H9 (cell line): ENCODE results near the gene WDR64. TPM values are rescaled to one million over a fixed set of nuclear protein-coding genes. Genes with fewer than 3 reads are reported as not detected.

Source experiments
- DNase-seq: peaks from one replicate; pipeline ENCODE4 v3.0.0-alpha.2; 2017
- H2AFZ ChIP-seq: one replicate; pipeline ENCODE4 v1.6.1; 2013; ENCODE audit warnings: mild to moderate bottlenecking, low read length, control low read depth, moderate library complexity
- H2AK5ac ChIP-seq: 2 replicates; pipeline ENCODE4 v1.6.1; 2013; ENCODE audit warnings: low read length, control low read depth, mixed read lengths; ENCODE audit not compliant: insufficient read length
- H2BK120ac ChIP-seq: one replicate; pipeline ENCODE4 v1.6.1; 2013; ENCODE audit warnings: low read depth, mild to moderate bottlenecking, low read length, control low read depth, inconsistent platforms; ENCODE audit not compliant: poor library complexity, severe bottlenecking
- H2BK12ac ChIP-seq: 2 replicates; pipeline ENCODE4 v1.6.1; 2013; ENCODE audit warnings: low read length, control low read depth, mixed read lengths, low read depth; ENCODE audit not compliant: insufficient read length
- H2BK15ac ChIP-seq: 2 replicates; pipeline ENCODE4 v1.6.1; 2013; ENCODE audit warnings: low read depth, low read length, control low read depth
- H2BK20ac ChIP-seq: one replicate; pipeline ENCODE4 v1.6.1; 2013; ENCODE audit warnings: low read depth, mild to moderate bottlenecking, low read length, control low read depth, inconsistent platforms; ENCODE audit not compliant: poor library complexity, severe bottlenecking
- H2BK5ac ChIP-seq: 2 replicates; pipeline ENCODE4 v1.6.1; 2013; ENCODE audit warnings: low read length, control low read depth, mixed read lengths; ENCODE audit not compliant: insufficient read length
- H3K14ac ChIP-seq: 2 replicates; pipeline ENCODE4 v1.6.1; 2013; ENCODE audit warnings: low read length, control low read depth; ENCODE audit not compliant: insufficient read depth
- H3K18ac ChIP-seq: 2 replicates; pipeline ENCODE4 v1.6.1; 2013; ENCODE audit warnings: low read depth, mild to moderate bottlenecking, mixed read lengths, low read length, control low read depth; ENCODE audit not compliant: insufficient read length
- H3K23ac ChIP-seq: 2 replicates; pipeline ENCODE4 v1.6.1; 2013; ENCODE audit warnings: low read length, control low read depth, mixed read lengths, low read depth; ENCODE audit not compliant: insufficient read length
- H3K23me2 ChIP-seq: 2 replicates; pipeline ENCODE4 v1.6.1; 2013; ENCODE audit warnings: low read depth, mild to moderate bottlenecking, mixed read lengths, low read length, control low read depth; ENCODE audit not compliant: insufficient read length, poor library complexity, severe bottlenecking
- H3K27ac ChIP-seq: 2 replicates; pipeline ENCODE4 v1.5.1; 2013; ENCODE audit warnings: low read length, control low read depth, mixed read lengths, low read depth; ENCODE audit not compliant: insufficient read length
- H3K27me3 ChIP-seq: 2 replicates; pipeline ENCODE4 v1.6.1; 2013; ENCODE audit warnings: low read length, control low read depth, inconsistent platforms; ENCODE audit not compliant: insufficient read depth
- H3K4ac ChIP-seq: 2 replicates; pipeline ENCODE4 v1.6.1; 2013; ENCODE audit warnings: low read depth, mild to moderate bottlenecking, control low read depth, inconsistent platforms, low read length, moderate library complexity
- H3K4me1 ChIP-seq: 2 replicates; pipeline ENCODE4 v1.6.1; 2013; ENCODE audit warnings: low read length, control low read depth, inconsistent platforms; ENCODE audit not compliant: insufficient read depth
- H3K4me2 ChIP-seq: 2 replicates; pipeline ENCODE4 v1.6.1; 2013; ENCODE audit warnings: low read length, control low read depth, mixed read lengths; ENCODE audit not compliant: insufficient read length, insufficient read depth
- H3K56ac ChIP-seq: 2 replicates; pipeline ENCODE4 v1.6.1; 2013; ENCODE audit warnings: low read depth, mild to moderate bottlenecking, mixed read lengths, low read length, control low read depth; ENCODE audit not compliant: insufficient read length
- H3K79me1 ChIP-seq: 2 replicates; pipeline ENCODE4 v1.6.1; 2013; ENCODE audit warnings: low read depth, mild to moderate bottlenecking, moderate library complexity, low read length, control low read depth, inconsistent platforms; ENCODE audit not compliant: insufficient read depth, poor library complexity, severe bottlenecking
- H3K79me2 ChIP-seq: 2 replicates; pipeline ENCODE4 v1.6.1; 2013; ENCODE audit warnings: low read length, control low read depth, inconsistent platforms; ENCODE audit not compliant: insufficient read depth
- H3K9ac ChIP-seq: 2 replicates; pipeline ENCODE4 v1.6.1; 2013; ENCODE audit warnings: low read length, control low read depth, mixed read lengths; ENCODE audit not compliant: insufficient read length; ENCODE audit errors: extremely low read depth
- H3K9me3 ChIP-seq: one replicate; pipeline ENCODE4 v1.6.1; 2013; ENCODE audit warnings: low read depth, low read length, inconsistent platforms; ENCODE audit not compliant: control insufficient read depth
- H3T11ph ChIP-seq: one replicate; pipeline ENCODE4 v1.6.1; 2013; ENCODE audit warnings: mild to moderate bottlenecking, low read length, control low read depth, inconsistent platforms
- H4K20me1 ChIP-seq: one replicate; pipeline ENCODE4 v1.6.1; 2013; ENCODE audit not compliant: control insufficient read depth, insufficient read length, insufficient read depth
- H4K5ac ChIP-seq: 2 replicates; pipeline ENCODE4 v1.6.1; 2013; ENCODE audit warnings: low read depth, mild to moderate bottlenecking, mixed read lengths, low read length, control low read depth; ENCODE audit not compliant: insufficient read length
- H4K8ac ChIP-seq: replicated peaks from 2 replicates; pipeline ENCODE4 v1.6.1; 2013; ENCODE audit warnings: low read length, control low read depth, mixed read lengths, low read depth; ENCODE audit not compliant: insufficient read length
- H4K91ac ChIP-seq: 2 replicates; pipeline ENCODE4 v1.6.1; 2013; ENCODE audit warnings: low read depth, mild to moderate bottlenecking, moderate library complexity, mixed read lengths, low read length, control low read depth; ENCODE audit not compliant: insufficient read length
- H3K27ac Mint-ChIP-seq, 3 experiments: 2 replicates in 2 of 3; 3 replicates in 1 of 3; pipeline ENCODE4 v1.8.0; 2020 to 2021; ENCODE audit warnings: mixed read lengths in 3 of 3, mild to moderate bottlenecking in 1 of 3, moderate library complexity in 1 of 3
- H3K27me3 Mint-ChIP-seq: 2 replicates; pipeline ENCODE4 v1.8.0; 2021; ENCODE audit warnings: low read depth, mild to moderate bottlenecking, moderate library complexity, mixed read lengths
- H3K36me3 Mint-ChIP-seq, 3 experiments: 2 replicates in 2 of 3; 3 replicates in 1 of 3; pipeline ENCODE4 v1.8.0; 2020 to 2021; ENCODE audit warnings: low read depth in 3 of 3, mixed read lengths in 3 of 3; ENCODE audit not compliant: insufficient read depth in 1 of 3
- H3K4me1 Mint-ChIP-seq, 2 experiments: 2 replicates each; pipeline ENCODE4 v1.8.0; 2020; ENCODE audit warnings: mixed read lengths in 2 of 2
- H3K4me3 Mint-ChIP-seq, 2 experiments: 2 replicates in 1 of 2; 3 replicates in 1 of 2; pipeline ENCODE4 v1.8.0; 2020 to 2021; ENCODE audit warnings: mild to moderate bottlenecking in 2 of 2, mixed read lengths in 2 of 2, moderate library complexity in 1 of 2
- H3K9me3 Mint-ChIP-seq, 2 experiments: 2 replicates in 1 of 2; 3 replicates in 1 of 2; pipeline ENCODE4 v1.8.0; 2020; ENCODE audit warnings: mild to moderate bottlenecking in 2 of 2, mixed read lengths in 2 of 2, moderate library complexity in 1 of 2
- CTCF ChIP-seq: fragments of 200-600 bp; sonication (generic); conservative IDR thresholded peaks from 3 replicates; pipeline ENCODE4 v1.8.0; 2021; ENCODE audit warnings: antibody characterized with exemption, mild to moderate bottlenecking
- WGBS: extraction: QIAGEN DNeasy Blood & Tissue Kit; methylation state at CpG from one replicate; pipeline ENCODE4 v1.1.7; 2013; ENCODE audit warnings: missing lambda C conversion rate, low lambda C conversion rate, mixed read lengths; ENCODE audit not compliant: insufficient read length; ENCODE audit errors: extremely low coverage; 5-methylcytosine and 5-hydroxymethylcytosine counted together
- total RNA-seq: library from RNA; stranded (reverse); gene quantifications from 2 replicates; pipeline ENCODE4 v1.2.1, GENCODE V29; 2021

WDR64 gene
- total RNA-seq, 1 experiment from 2014 or later: not detected

GRCh38 chr1:241841691-241842090, 189.6 kb downstream of the WDR64 start:
- Histone ChIP-seq H4K20me1 (no peaks in the 10 kb centered on the region), H3K14ac (no peak overlapping the region), H4K91ac (no peak overlapping the region), H2AK5ac (no peak overlapping the region), H3K27me3 (no peaks in the 10 kb centered on the region), H3K9me3 (no peaks in the 10 kb centered on the region), H2BK15ac (no peak overlapping the region), H3K4me1 (no peaks in the 10 kb centered on the region), H2BK20ac (no peak overlapping the region), H4K8ac (no peak overlapping the region), H3K79me1 (no peaks in the 10 kb centered on the region), H3K4me2 (no peak overlapping the region), H3K56ac (no peak overlapping the region), H2AFZ (no peak overlapping the region), H3K18ac (no peak overlapping the region), H4K5ac (no peak overlapping the region), H3K23me2 (no peaks in the 10 kb centered on the region), H3T11ph (no peak overlapping the region), H2BK12ac (no peak overlapping the region), H2BK120ac (no peak overlapping the region), H3K4ac (no peak overlapping the region), H3K79me2 (no peaks in the 10 kb centered on the region), H3K27ac (no peak overlapping the region), H2BK5ac (no peak overlapping the region), H3K9ac (no peak overlapping the region), H3K23ac (no peak overlapping the region)
- Mint-ChIP-seq H3K4me1 (no peaks in the 10 kb centered on the region), H3K36me3 (no peaks in the 10 kb centered on the region), H3K4me3 (no peak overlapping the region), H3K27me3 (no peaks in the 10 kb centered on the region), H3K9me3 (no peaks in the 10 kb centered on the region), H3K27ac (no peak overlapping the region; a peak in 1 of 7 replicates)
- no peak for TF ChIP-seq CTCF
- DNase-seq: no peak
- WGBS: no CpG with 5 or more reads among the region's 3 CpGs
